Measurements from ENCODE around the gene MGAT3.

The MGAT3 gene

GRCh38 chr22:39472570-39473556, 16.1 kb downstream of the MGAT3 start:
- H3K4me3 ChIP-seq, result peak overlapping the region in 4 of 10 experiments; percentile 27 to 58 (median 48); a peak in 5 of 20 replicates
- H3K27me3 ChIP-seq, result no peaks in the 10 kb centered on the region
- peaks cover 62 to 84% (median 73%) of the 10 kb centered on the region in 10 experiments for H3K4me1 ChIP-seq
- H3K27ac ChIP-seq, result peak overlapping the region; percentile 1 to 85 (median 78); a peak in 18 of 22 replicates
- H3K9ac ChIP-seq, result peak overlapping the region; percentile 15 to 72 (median 65); a peak in 17 of 22 replicates
- peak overlapping the region; percentile 79 to 99 (median 92) for H3K4me2 ChIP-seq
- H3K9me3 ChIP-seq (replicated peaks in 1 of 11), result no peaks in the 10 kb centered on the region
- peaks cover 0 to 23% (median 0%) of the 10 kb centered on the region in 11 experiments; a peak in 3 of 22 replicates for H4K20me1 ChIP-seq
- no peaks in the 10 kb centered on the region; a peak in 1 of 22 replicates for H3K36me3 ChIP-seq
- TF ChIP-seq Cebpa-rat (IDR thresholded peaks at IDR 0.05), result no peak

- no peaks in the 10 kb centered on the region for H3K9me3 ChIP-seq (replicated peaks in 1 of 11)
- H3K4me3 ChIP-seq, result no peak overlapping the region
- H3K4me1 ChIP-seq, result peaks cover 52 to 74% (median 64%) of the 10 kb centered on the region in 10 experiments
- TF ChIP-seq Cebpa-rat (IDR thresholded peaks at IDR 0.05), result no peak
- H3K4me2 ChIP-seq, result peak overlapping the region; percentile 4 to 98 (median 34); a peak in 17 of 22 replicates
- H3K9ac ChIP-seq, result peak overlapping the region in 4 of 11 experiments; percentile 16 to 37 (median 31); a peak in 2 of 22 replicates
- H4K20me1 ChIP-seq, result peaks cover 0 to 26% (median 0%) of the 10 kb centered on the region in 11 experiments; a peak in 5 of 22 replicates
- no peaks in the 10 kb centered on the region for H3K27me3 ChIP-seq
- H3K36me3 ChIP-seq, result no peaks in the 10 kb centered on the region; a peak in 1 of 22 replicates
- no peak overlapping the region; a peak in 1 of 22 replicates for H3K27ac ChIP-seq
Observed at GRCh38 chr22:39473851-39474250, 17.0 kb downstream of the MGAT3 start.

DNA sequence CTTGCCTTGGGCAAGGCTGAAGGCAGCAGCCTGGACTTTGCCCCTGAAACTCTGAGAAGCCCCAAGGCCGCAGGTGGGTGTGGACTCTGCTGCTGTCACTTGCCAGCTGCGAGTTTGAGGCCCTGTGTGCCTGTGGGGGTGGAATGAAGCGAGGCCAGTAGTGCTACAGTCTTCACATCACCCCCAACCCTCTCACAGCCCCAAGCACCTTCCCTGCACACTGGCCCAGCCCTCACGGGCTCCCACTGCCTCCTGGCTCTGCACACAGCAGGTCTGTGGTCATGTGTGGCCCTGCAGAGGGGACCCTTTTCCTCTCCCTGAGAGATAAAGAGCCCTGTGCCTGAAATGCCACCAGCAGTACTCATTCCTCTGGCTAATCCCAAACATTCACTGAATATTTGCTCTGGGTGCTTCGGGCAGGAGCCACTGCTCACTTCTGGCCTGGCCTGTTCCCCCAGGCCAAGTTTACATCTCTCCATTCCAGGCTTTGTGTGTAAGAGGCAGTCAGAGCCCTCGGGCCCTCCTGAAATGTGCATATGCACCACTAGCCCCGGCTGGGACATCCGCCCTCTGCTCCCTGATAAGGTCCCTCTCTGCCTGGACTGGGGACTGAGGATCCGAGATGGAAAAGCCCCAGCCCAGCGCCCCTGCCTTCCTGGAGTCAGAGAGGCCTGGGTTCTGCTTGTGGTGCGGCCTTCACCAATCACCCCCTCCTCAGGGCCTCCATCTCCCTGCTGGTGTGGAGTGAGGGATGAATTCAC, 17.7 kb downstream of the MGAT3 start:
- Histone ChIP-seq H3K4me2 (peak overlapping the region; percentile 4 to 98 (median 34); a peak in 17 of 22 replicates), H3K27me3 (no peaks in the 10 kb centered on the region), H3K9ac (peak overlapping the region in 5 of 11 experiments; percentile 16 to 37 (median 26); a peak in 3 of 22 replicates), H3K9me3 (replicated peaks in 1 of 11) (no peaks in the 10 kb centered on the region), H4K20me1 (peaks cover 0 to 28% (median 0%) of the 10 kb centered on the region in 11 experiments; a peak in 5 of 22 replicates), H3K27ac (peak overlapping the region in 1 of 11 experiments; percentile 17; a peak in 1 of 22 replicates), H3K36me3 (no peaks in the 10 kb centered on the region; a peak in 1 of 22 replicates), H3K4me1 (peaks cover 46 to 68% (median 57%) of the 10 kb centered on the region in 10 experiments), H3K4me3 (no peak overlapping the region)
- TF ChIP-seq Cebpa-rat (IDR thresholded peaks at IDR 0.05), result no peak

DNA sequence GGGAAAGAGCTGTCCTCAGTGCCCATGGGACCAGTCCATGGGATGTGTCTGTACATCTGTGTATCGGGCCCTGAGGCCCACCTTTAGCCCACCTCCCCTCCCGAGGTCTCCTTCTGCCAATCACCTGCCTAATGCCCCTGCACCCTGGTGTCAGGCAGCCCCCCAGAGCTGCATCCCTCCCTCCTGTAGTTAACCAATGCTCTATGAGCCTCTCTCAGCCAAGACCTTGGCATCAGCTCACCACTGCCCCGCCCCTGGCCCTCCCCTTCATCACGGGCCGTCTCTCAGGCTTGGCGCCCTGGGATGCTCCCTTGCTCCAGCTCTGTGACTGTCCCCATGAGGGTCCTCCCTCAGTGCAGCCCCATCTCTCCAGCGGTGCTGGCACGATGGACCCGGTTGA, 18.5 kb downstream of the MGAT3 start:
- Histone ChIP-seq H4K20me1 (peaks cover 0 to 28% (median 0%) of the 10 kb centered on the region in 11 experiments; a peak in 6 of 22 replicates), H3K4me3 (no peak overlapping the region), H3K9me3 (replicated peaks in 1 of 11) (no peaks in the 10 kb centered on the region), H3K9ac (no peak overlapping the region), H3K27me3 (no peaks in the 10 kb centered on the region), H3K4me2 (no peak overlapping the region), H3K36me3 (no peaks in the 10 kb centered on the region; a peak in 1 of 22 replicates), H3K27ac (no peak overlapping the region), H3K4me1 (peaks cover 38 to 60% (median 49%) of the 10 kb centered on the region in 10 experiments)
- TF ChIP-seq Cebpa-rat (IDR thresholded peaks at IDR 0.05), result no peak

DNA sequence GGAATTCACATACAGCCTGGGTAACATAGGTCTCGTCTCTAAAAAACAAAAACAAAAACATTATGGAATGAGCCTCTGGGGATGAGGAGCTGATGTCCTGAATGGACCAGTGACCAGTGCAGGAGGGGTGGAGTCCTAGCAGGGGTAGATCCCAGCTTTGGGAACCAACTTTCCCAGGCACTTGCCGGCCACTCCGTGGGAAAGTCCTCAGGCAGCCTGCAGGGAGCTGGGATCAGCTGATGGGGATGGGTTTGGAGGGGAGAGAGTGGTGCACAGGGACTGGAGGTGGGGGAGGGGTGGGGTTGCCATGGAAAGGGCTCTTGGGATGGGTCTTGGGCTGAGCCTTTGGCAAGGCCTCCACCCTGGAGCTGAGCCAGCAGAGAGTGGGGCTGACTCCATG, 19.1 kb downstream of the MGAT3 start:
- TF ChIP-seq Cebpa-rat (IDR thresholded peaks at IDR 0.05), result no peak
- Histone ChIP-seq H3K9me3 (replicated peaks in 1 of 11) (no peaks in the 10 kb centered on the region), H3K4me2 (peak overlapping the region in 1 of 11 experiments; percentile 18; a peak in 1 of 22 replicates), H3K36me3 (no peaks in the 10 kb centered on the region; a peak in 1 of 22 replicates), H3K9ac (no peak overlapping the region), H3K27me3 (no peaks in the 10 kb centered on the region), H4K20me1 (peaks cover 0 to 28% (median 0%) of the 10 kb centered on the region in 11 experiments; a peak in 6 of 22 replicates), H3K4me3 (no peak overlapping the region), H3K27ac (no peak overlapping the region), H3K4me1 (peaks cover 32 to 54% (median 43%) of the 10 kb centered on the region in 10 experiments)

DNA sequence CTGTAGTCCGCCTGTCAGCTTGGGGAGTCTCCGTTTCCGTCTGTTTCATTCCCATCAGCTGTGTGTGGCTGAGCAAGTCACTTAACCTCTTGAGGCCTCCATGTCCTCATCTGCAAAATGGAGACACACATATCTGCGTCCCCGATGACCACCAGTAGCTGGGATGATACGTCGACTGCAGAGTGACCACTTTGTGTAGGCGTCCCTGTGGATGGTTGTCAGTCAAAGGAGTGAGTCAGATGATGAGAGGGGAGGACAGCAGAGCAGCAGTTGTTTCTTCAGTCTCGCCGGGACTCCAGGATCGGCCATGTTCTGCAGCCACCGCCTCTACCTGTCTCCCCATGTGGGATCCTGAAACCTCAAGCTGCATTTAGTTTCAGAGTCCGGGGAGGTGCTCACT, 19.9 kb downstream of the MGAT3 start:
- H3K4me1 ChIP-seq, result peaks cover 24 to 46% (median 35%) of the 10 kb centered on the region in 10 experiments

GRCh38 chr22:39477542-39477941, 20.7 kb downstream of the MGAT3 start:
- H3K4me2 ChIP-seq, result no peak overlapping the region
- no peak for TF ChIP-seq Cebpa-rat (IDR thresholded peaks at IDR 0.05)
- H4K20me1 ChIP-seq, result peaks cover 0 to 21% (median 0%) of the 10 kb centered on the region in 11 experiments; a peak in 6 of 22 replicates
- no peak overlapping the region for H3K9ac ChIP-seq
- peaks cover 15 to 38% (median 27%) of the 10 kb centered on the region in 10 experiments for H3K4me1 ChIP-seq
- H3K4me3 ChIP-seq, result no peak overlapping the region
- no peak overlapping the region for H3K27ac ChIP-seq
- H3K36me3 ChIP-seq, result no peaks in the 10 kb centered on the region; a peak in 1 of 22 replicates
- no peaks in the 10 kb centered on the region for H3K27me3 ChIP-seq
- no peaks in the 10 kb centered on the region for H3K9me3 ChIP-seq (replicated peaks in 1 of 11)

More for the DNA sequence above, 19.9 kb downstream of the MGAT3 start:
- Histone ChIP-seq H3K9ac (no peak overlapping the region), H4K20me1 (peaks cover 0 to 28% (median 0%) of the 10 kb centered on the region in 11 experiments; a peak in 7 of 22 replicates), H3K4me3 (no peak overlapping the region), H3K27ac (no peak overlapping the region), H3K9me3 (replicated peaks in 1 of 11) (no peaks in the 10 kb centered on the region), H3K36me3 (no peaks in the 10 kb centered on the region; a peak in 1 of 22 replicates), H3K4me2 (no peak overlapping the region), H3K27me3 (no peaks in the 10 kb centered on the region)
- TF ChIP-seq Cebpa-rat (IDR thresholded peaks at IDR 0.05), result no peak

GRCh38 chr22:39478441-39478850, 21.6 kb downstream of the MGAT3 start:
- Histone ChIP-seq H3K4me2 (no peak overlapping the region), H3K4me3 (no peak overlapping the region), H3K27me3 (no peaks in the 10 kb centered on the region), H4K20me1 (peaks cover 0 to 21% (median 0%) of the 10 kb centered on the region in 11 experiments; a peak in 6 of 22 replicates), H3K9me3 (replicated peaks in 1 of 11) (no peaks in the 10 kb centered on the region), H3K9ac (no peak overlapping the region), H3K36me3 (no peaks in the 10 kb centered on the region; a peak in 1 of 22 replicates), H3K27ac (no peak overlapping the region), H3K4me1 (peaks cover 6 to 29% (median 18%) of the 10 kb centered on the region in 10 experiments)
- no peak for TF ChIP-seq Cebpa-rat (IDR thresholded peaks at IDR 0.05)
